ENCODE data around the gene CCDC138. TPM values are rescaled to one million over a fixed set of nuclear protein-coding genes. Genes with fewer than 3 reads are reported as not detected.

CCDC138 gene

DNA sequence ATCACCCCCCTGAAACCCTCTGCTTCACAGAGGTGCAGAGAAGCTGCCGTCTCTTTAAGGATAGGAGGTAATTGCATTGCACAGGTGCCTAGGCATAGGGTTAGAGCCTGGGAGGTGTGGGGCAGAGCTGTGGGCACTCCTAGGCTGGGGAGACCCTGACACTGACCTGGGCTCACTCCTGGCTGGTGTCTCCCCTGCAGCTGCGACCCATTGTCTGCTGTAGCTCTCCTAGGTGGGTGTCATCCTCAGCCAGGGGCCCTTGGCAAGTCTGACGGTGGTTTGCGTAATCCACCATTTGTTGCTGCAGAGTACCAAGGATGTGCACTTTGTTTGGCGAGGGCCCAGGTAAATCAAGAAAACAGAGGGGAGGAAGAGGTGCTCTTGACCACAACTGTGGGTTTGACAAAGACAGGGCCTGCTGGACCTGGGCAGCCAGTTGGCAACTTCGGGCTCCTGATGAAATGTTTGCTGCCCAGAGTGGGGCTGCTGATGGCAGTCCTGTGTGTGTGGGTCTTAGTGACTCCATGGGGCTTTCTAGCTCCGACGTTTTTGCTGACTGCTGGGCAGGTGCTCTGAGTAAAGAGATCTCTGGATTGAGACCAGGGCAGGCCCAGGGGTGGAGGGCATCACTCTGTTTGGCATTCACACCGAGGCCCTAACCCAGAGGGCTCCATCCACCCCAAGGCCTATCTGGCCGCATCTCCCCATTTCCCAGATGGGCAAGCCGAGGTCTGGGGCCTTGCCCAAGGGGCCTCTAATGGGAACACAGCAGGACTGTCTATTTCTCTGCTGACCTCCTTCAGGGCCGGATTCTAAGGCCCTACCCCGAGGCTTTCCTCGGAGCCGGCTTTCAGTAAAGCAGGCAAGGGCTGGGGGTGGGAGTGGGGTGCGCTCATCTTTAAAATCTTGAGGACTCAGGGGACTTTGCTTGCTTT lies 134.8 kb downstream of the CCDC138 start:
- no peaks in the 10 kb centered on the region for H3K36me3 ChIP-seq (ENCODE audit: insufficient read depth, low read length)
- H3K4me2 ChIP-seq (ENCODE audit: low read length): no peak overlapping the region
- no peaks in the 10 kb centered on the region for H3K4me1 ChIP-seq (ENCODE audit: control insufficient read depth, insufficient read depth, low read length)
- no peaks in the 10 kb centered on the region for H3K9me3 ChIP-seq (replicated peaks; ENCODE audit: low read length)
- no peak overlapping the region for H3K4me3 ChIP-seq (ENCODE audit: low read length)
- no peak overlapping the region for H3K9ac ChIP-seq (ENCODE audit: low read depth, low read length)
- H3K27me3 ChIP-seq (ENCODE audit: control insufficient read depth, insufficient read depth, low read length): peaks cover 70% of the 10 kb centered on the region

DNA sequence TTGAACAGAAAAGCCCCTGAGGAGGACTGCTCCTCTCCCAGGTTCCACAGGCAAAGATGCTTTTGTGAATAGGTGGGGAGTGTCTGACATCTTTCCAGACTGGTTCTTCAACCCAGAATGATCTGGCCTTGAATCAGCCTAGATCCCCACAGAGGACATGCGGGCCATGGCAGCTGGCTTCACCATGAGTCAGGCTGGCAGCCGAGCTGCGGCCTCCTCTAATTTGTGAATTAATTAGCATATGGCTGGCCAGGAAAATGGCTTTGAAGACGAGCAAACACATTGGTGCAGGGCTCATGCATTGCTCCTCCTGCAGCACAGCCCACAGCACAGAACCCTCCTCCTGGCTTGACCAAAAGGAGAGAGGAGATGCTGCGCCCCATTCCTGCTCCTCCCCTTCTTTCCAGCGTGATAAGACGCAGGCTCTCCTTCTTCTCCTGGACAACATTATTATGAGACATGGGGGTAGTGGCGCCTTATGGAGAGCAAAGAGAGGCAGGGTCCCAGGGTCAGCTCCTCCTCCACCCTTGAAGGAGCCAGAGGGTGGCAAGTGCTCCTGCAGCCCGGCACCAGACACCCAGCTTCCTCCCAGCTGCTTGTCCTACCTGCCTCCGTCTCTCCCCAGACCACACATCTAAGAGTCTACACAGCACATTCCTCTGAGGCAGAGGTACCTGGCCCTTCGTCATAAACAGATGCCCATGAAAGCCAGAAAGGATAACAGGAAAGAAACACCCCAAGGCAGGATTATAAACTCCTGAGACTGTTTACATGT lies 135.8 kb downstream of the CCDC138 start:
- Histone ChIP-seq H3K9me3 (replicated peaks; ENCODE audit: low read length) (no peaks in the 10 kb centered on the region), H3K36me3 (ENCODE audit: insufficient read depth, low read length) (no peaks in the 10 kb centered on the region), H3K27me3 (ENCODE audit: control insufficient read depth, insufficient read depth, low read length) (peaks cover 70% of the 10 kb centered on the region), H3K4me1 (ENCODE audit: control insufficient read depth, insufficient read depth, low read length) (no peaks in the 10 kb centered on the region), H3K9ac (ENCODE audit: low read depth, low read length) (no peak overlapping the region), H3K4me3 (ENCODE audit: low read length) (no peak overlapping the region), H3K4me2 (ENCODE audit: low read length) (no peak overlapping the region)

DNA sequence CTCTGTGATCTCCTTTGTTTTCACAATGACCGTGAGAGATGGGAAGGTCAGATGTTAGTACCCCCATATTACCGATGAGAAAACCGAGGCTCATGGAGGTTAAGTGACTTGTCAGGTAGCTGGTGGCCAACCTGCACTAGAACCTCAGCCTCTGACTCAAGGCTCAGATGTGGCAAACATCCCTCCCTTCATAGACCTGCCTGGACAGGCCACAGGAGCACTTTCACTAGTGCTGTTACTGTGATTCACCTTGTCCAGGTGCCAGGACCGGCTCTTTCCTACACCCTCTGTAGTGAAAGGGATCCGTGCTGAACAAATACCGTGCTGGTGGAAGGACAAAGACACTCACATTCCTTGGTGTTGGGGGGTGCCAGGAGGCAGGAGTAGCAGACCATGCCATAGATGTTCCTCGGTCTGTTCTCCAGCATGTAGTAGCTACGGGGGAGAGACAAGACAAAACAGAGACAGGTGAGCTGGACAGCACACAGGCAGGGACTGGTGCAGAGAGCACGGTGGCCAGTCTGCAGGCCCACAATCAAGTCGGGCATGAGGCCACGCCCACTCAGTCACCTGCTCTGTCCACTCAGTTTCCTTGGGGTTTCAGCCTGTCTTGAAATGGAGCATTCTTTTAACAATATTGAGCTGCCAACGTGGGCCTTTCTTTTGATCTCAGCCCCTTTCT lies 136.6 kb downstream of the CCDC138 start:
- peaks cover 68% of the 10 kb centered on the region for H3K27me3 ChIP-seq (ENCODE audit: control insufficient read depth, insufficient read depth, low read length)
- H3K9me3 ChIP-seq (replicated peaks; ENCODE audit: low read length): no peaks in the 10 kb centered on the region
- no peak overlapping the region for H3K4me3 ChIP-seq (ENCODE audit: low read length)
- no peaks in the 10 kb centered on the region for H3K36me3 ChIP-seq (ENCODE audit: insufficient read depth, low read length)
- H3K9ac ChIP-seq (ENCODE audit: low read depth, low read length): no peak overlapping the region
- no peaks in the 10 kb centered on the region for H3K4me1 ChIP-seq (ENCODE audit: control insufficient read depth, insufficient read depth, low read length)
- no peak overlapping the region for H3K4me2 ChIP-seq (ENCODE audit: low read length)

DNA sequence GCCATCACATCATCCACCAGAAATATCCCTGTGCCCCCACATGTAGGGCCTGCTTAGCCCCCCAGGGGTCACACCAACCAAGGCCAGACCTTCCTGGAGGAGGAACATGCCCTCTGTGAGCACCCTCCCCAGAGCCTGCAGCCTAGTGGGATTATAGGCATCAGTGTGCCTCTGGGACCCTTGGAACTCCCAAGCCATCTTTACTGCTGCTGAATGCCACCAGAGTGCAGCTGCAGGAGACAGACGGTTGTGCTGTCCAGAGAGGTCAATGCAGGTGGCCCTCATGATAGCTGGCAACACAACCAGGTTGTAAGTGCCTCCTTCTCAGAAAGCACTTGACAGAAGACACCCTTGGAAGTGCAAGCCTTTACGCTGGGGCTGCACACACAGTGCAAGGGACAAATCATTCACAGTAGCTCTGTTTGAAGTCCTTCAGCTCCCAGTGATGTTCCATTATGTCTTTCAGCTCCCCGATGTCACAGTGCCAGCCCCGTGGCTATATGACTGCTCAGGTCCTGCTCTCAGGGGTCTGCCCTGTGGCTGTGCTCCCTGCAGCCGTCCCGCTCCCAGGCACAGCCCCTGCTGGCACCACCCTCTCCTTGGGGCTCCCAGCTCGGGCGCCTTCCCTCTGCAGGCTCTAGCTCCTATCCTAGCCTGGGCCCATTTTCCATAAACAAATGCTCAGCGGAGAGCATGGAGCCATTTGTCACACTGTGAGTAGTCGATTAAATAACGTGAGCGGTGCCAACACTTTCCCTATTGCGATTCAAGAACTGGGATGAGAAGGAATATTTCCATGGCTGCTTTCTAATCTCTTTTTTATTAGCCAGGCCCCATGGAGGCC lies 137.4 kb downstream of the CCDC138 start:
- Histone ChIP-seq H3K27me3 (ENCODE audit: control insufficient read depth, insufficient read depth, low read length) (peaks cover 61% of the 10 kb centered on the region), H3K4me1 (ENCODE audit: control insufficient read depth, insufficient read depth, low read length) (no peaks in the 10 kb centered on the region), H3K4me2 (ENCODE audit: low read length) (no peak overlapping the region), H3K9me3 (replicated peaks; ENCODE audit: low read length) (no peaks in the 10 kb centered on the region), H3K36me3 (ENCODE audit: insufficient read depth, low read length) (no peaks in the 10 kb centered on the region), H3K9ac (ENCODE audit: low read depth, low read length) (no peak overlapping the region), H3K4me3 (ENCODE audit: low read length) (no peak overlapping the region)

DNA sequence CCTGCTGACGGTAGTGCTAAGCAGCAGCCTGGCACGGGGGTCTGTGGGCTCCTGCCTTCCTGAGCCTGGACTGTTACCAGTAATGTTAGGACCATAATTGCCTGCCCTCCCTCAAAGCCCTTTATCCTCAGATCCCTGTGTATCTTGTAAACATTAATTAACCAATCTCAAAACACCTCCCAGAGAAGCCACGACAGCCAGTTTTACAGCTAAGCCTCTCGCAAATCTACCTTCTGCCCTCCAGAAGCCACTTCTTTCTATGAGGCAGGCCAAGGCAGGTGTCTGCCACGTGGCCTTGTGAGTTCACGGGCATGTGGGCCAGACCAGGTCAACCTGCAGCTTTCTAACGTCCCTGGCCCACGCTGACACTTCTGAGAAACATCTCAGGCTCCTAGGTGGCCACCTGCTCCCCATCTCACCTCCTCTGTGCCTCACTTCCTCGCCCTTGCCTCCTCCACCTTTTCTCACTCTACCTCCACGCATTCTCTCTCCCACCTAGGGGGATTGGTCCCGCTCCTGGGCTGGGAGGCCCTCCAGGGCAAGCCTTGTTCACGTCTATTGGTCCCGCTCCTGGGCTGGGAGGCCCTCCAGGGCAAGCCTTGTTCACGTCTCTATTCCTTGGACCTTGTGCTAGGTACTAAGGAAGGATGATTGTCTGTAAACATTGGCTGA lies 138.1 kb downstream of the CCDC138 start:
- H3K4me1 ChIP-seq (ENCODE audit: control insufficient read depth, insufficient read depth, low read length): no peaks in the 10 kb centered on the region
- peaks cover 64% of the 10 kb centered on the region for H3K27me3 ChIP-seq (ENCODE audit: control insufficient read depth, insufficient read depth, low read length)
- H3K9ac ChIP-seq (ENCODE audit: low read depth, low read length): no peak overlapping the region
- no peaks in the 10 kb centered on the region for H3K36me3 ChIP-seq (ENCODE audit: insufficient read depth, low read length)
- no peak overlapping the region for H3K4me3 ChIP-seq (ENCODE audit: low read length)
- H3K9me3 ChIP-seq (replicated peaks; ENCODE audit: low read length): no peaks in the 10 kb centered on the region
- no peak overlapping the region for H3K4me2 ChIP-seq (ENCODE audit: low read length)

DNA sequence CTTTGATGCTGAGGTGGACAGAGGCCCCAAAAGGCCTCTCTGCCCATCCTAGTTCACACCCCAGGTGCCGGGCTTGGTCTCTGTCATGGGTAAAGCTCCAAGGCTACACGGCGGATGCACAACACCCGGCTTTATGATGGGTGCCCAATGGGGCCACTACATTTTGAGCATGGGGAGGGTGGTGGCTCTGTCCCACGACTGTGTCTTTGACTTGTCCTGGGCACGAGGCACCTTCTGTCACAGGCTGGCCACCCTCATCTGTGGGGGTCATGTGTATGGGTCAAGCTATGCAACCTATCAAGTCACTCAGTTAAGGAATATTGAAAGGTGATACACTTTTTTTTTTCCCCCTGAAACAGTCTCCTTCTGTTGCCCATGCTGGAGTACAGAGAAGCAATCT lies 138.7 kb downstream of the CCDC138 start:
- no peak overlapping the region for H3K4me2 ChIP-seq (ENCODE audit: low read length)
- no peak overlapping the region for H3K9ac ChIP-seq (ENCODE audit: low read depth, low read length)

DNA sequence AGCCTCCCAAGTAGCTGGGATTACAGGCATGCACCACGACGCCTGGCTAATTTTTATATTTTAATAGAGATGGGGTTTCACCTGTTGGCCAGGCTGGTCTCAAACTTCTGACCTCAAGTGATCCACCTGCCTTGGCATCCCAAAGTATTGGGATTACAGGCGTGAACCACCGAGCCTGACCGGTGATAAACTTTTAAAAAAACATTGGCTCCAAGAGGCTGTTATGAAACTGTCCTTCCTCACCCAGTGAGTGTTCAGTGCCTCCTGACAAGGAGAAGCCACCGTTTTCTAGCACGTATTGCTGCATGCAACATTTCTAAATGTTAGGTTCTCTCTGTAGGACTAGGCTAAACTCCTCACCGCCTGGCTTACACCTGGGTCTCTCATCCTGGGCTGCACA lies 139.2 kb downstream of the CCDC138 start:
- H3K27me3 ChIP-seq (ENCODE audit: control insufficient read depth, insufficient read depth, low read length): peaks cover 70% of the 10 kb centered on the region

More for the DNA sequence above, 138.7 kb downstream of the CCDC138 start:
- H3K4me3 ChIP-seq (ENCODE audit: low read length): no peak overlapping the region
- H3K9me3 ChIP-seq (replicated peaks; ENCODE audit: low read length): no peaks in the 10 kb centered on the region
- H3K27me3 ChIP-seq (ENCODE audit: control insufficient read depth, insufficient read depth, low read length): peaks cover 65% of the 10 kb centered on the region
- H3K4me1 ChIP-seq (ENCODE audit: control insufficient read depth, insufficient read depth, low read length): no peaks in the 10 kb centered on the region
- H3K36me3 ChIP-seq (ENCODE audit: insufficient read depth, low read length): no peaks in the 10 kb centered on the region

More for the DNA sequence above, 139.2 kb downstream of the CCDC138 start:
- Histone ChIP-seq H3K4me3 (ENCODE audit: low read length) (no peak overlapping the region), H3K4me1 (ENCODE audit: control insufficient read depth, insufficient read depth, low read length) (no peaks in the 10 kb centered on the region), H3K4me2 (ENCODE audit: low read length) (no peak overlapping the region), H3K9me3 (replicated peaks; ENCODE audit: low read length) (no peaks in the 10 kb centered on the region), H3K36me3 (ENCODE audit: insufficient read depth, low read length) (no peaks in the 10 kb centered on the region), H3K9ac (ENCODE audit: low read depth, low read length) (no peak overlapping the region)

Small RNA genes within 50 kb of the gene (small RNA-seq; reads per million reads assigned to genes)
- gene AC073415.1: not detected
